Activated T-helper 1 cell treated with Interleukin-2 at 50 U/mL for 16 hours (primary cell): Measurements from ENCODE around the gene RIMS4.

Experiments used
- DNase-seq: peaks from one replicate; pipeline ENCODE4 v3.0.0-alpha.2; 2020; ENCODE audit warnings: low read depth

RIMS4 gene

DNA sequence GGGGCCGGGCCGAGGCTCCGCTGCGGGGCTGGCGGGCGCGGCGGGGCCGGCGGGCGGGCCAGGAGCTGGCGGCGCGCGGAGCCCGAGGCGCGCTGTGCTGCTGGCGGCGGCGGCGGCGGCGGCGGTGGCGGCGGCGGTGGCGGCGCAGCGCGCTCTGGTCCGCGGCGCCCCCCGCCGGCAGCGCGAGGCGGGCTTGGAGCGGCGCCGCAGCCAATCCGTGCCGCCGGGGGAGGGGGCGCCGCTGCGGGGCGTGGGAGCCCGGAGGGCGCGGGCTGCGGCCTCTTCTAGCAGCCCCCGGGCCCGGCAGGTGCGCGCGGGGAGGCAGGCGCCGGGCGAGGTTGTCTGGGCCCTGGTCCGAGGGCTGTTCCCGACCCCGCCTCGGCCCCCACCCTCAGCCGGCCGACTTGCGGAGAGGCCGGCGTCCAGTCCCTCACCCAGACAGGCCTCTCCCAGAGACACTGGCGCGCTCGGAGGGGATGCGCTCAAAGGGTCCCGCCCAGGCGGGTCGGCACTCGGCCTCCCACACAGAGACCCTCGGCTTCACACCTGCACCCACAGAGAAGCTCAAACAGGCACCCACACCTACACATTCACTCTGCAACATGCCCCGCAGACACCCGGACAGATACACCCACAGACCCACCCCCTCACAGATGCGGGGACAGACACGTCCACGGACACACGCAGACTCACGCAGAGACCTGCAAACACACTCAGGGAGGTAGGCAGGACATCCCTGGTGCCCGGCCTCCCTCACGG lies at the start of gene RIMS4:
TSS of gene RIMS4 (minus strand) at position 156 of the 759 bp plus-strand sequence. CDS start 275 bp downstream, outside the sequence.
- no peak for DNase-seq

DNA sequence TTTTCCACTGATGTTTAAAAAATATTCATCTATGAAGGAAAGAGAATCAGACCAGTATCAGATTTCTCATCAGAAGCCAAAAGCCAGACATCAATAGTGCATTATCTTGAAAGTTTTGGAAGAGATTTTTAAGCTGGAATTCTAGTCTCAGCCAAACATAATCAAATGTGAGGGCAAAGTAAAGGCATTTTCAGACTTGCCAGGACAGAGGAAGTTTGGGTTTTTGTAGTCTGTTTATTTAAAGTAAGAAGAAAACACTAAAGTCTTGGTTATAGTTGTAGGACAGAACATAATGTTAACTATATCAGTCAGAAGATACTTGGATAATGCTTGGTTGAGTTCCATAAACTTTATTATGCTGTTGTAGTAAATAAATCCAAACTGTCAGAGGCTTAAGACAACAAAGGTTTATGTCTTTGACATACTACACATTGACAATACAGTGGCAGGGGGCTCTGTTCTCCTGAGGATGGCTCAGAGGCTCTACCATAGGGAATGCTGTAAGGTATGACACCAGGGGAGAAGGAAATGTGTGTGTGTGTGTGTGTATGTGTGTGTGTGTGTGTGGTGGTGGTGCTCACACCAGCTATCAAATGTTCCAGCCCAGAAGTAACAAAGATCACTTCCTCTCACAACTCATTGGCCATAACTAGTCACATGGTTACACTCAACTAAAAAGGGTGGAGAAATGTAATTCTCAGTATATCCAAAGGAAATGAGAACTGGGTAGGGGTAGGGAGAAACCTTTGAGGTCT lies 48.4 kb upstream of the RIMS4 start:
- no peak for DNase-seq

DNA sequence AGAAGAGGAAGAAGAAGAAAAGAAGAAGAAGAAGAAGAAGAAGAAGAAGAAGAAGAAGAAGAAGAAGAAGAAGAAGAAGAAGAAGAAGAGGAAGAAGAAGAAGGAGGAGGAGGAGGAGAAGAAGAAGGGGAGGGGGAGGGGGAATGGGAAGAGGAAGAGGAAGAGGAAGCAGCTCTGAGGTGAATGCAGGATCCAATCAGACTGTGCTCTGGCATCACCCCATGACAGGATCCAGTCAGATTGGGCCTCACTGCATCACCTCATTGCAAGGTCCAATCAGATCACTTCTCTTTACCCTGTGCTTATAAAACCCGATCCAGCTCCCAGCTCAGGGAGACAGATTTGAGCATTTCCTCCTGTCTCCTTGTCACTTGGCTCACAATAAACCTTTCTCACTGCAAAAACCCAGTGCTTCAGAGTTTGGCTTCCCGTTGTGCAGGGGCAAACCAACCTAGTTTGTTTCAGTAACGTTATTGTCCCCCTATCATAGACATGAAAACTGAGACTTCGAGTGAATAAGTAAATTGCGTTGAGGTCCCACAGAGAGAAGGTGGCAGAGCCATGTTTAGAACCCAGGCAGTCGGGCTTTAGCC lies 46.6 kb upstream of the RIMS4 start:
- no peak for DNase-seq

DNA sequence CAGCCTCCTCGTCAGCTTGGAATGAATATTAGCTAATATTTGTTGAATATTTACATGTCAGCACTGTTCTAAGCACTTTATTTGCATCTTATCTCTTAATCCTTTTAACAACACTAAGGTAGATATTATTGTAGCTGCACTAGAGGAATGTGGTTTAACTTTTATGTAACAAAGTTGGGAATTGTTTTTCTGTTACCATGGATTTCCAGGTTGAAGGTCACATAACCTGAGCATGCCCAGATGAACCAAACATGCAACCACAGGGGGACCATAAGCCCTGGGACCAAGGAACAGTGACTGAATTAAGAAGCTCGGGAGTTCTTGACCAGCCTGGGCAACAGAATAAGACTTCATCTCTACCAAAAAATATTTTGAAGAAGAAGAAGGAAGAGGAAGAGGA lies 46.1 kb upstream of the RIMS4 start:
- DNase-seq = no peak

DNA sequence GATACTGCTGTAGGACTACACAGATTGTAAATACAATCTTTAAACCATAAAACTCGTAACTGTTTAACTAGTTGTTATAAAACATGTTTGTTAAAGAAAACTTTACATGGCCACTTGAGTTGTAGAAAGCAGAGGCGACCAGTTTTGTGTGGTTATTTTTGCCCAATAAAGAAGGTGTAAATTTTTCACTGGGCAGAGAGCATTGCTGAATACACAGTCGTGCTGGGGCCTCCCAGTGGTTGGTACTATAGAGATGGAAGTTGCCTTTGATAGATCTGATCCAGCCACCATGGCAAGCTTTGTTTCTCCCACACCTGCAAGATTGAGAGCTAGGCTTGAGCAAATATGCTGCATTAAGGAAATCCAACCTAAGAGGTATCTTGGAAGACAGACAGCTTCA lies 41.2 kb upstream of the RIMS4 start:
- no peak for DNase-seq

DNA sequence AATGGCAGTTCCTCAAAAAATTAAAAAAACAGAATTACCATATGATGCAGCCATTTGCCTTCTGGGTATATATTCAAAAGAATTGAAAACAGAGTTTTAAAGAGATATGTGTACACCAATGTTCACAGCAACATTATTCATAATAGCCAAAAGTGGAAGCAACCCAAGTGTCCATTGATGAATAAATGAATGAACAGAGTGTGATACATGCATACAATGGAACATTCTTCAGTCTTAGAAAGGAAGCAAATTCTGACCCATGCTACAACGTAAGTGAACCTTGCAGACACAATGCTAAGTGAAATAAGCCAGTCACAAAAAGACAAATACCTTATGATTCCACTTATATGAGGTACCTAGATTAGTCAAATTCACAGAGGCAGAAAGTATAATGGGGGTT lies 40.5 kb upstream of the RIMS4 start:
- no peak for DNase-seq

DNA sequence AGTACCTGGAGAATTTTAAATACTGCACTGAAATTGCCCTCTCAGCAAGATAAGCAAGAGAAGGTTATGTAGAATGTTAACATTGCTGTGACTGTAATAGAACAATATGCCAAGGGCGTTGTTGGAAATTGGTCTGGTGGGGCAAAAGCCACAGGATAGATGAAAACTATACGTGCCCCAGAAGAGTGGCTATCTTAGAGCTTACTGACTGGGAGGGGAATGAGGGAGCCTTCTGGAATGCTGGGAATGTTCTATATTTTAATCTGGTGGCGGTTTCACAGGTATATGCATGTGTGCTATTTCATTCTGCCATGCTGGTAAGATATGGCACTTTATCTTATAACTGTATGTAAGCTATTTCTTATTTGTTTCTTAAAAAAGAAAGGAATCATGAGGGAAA lies 39.9 kb upstream of the RIMS4 start:
- DNase-seq = no peak

DNA sequence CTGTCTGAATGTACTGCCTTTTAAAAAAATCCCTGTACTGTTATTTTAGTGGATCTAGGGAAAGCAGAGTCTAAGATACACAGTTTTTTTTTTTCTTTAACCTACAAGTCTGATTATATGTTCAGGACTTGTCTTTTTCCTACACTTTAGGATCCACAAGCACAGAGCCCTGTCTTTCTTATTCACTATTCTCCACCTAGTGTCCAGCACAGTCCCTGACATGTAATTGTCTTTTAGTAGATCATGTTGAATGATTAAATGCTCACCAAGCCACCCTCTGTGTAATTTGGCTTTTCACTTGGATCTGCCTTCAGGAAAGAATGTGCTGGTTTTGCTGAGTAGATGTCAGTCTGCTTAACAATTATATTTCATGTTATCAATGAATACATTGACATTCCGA lies 39.4 kb upstream of the RIMS4 start:
- no peak for DNase-seq

DNA sequence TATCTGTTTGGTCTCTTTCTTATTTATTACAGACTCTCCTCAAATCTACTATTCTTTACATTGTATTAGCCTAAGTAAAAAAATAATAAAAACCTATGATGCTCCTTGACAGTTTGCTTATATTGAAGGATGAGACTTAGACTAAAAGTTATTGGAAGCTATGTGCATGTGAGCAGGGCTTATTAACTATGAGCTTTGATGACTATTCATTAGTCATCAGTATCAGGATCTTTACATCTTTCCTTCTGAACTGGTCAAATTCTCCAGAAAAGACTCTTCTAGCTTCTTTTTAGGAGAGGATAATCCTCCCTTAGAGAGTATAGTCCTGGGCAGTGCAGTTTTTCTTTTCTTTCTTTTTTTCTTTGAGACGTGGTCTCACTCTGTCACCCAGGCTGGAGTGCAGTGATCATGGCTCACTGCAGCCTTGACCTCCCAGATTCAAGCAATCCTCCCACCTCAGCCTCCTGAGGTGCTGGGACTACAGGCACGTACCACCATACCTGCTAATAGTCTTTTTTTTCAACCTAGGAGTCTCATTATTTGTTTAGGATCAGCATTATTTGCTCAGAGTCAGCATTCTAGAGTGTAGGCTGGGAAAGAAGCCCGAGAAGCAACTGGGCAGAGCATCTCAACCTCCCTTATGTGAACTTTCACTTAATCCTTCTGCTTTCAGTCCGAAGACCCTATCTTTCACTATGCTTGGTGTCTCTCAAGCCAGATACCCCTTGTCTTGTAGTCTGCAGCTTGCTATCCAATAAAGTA lies 38.1 kb upstream of the RIMS4 start:
- DNase-seq = no peak

DNA sequence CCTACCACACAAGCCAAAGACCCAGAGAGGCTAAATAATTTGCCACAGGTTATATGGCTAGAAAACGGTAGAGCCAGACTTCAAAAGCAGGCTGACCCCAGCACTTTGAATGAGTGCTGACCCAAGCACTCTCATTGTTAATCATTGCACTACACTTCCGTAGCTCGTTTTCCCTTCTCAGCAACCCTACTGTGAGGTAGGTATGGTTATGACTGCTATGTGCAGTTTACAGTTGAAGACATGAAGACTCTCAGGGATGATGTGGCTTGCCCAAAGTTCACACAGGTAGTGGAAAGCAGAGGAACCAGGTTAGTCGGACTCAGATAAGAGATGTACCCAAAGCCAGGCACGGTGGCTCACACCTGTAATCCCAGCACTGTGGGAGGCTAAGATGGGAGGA lies 33.5 kb upstream of the RIMS4 start:
- DNase-seq = no peak

DNA sequence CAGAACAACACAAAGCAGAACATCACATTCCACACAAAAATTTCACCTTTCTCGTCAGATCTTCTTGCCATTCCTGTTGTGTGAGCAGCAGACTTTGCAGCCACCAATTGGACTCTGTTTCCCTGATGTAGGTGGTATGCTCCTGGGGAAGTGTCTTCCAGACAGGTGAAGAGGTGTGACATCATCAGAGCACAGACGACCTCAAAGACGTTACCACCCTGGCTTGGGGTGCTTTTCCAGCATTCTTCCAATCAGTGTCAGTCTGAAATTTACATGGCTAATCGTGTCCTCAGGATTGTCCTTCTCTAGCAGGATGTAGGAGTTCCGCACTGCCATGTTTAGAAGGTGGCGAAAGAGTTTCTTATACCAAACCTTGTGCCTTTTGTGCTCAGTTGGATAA lies 31.6 kb upstream of the RIMS4 start:
- DNase-seq = no peak

DNA sequence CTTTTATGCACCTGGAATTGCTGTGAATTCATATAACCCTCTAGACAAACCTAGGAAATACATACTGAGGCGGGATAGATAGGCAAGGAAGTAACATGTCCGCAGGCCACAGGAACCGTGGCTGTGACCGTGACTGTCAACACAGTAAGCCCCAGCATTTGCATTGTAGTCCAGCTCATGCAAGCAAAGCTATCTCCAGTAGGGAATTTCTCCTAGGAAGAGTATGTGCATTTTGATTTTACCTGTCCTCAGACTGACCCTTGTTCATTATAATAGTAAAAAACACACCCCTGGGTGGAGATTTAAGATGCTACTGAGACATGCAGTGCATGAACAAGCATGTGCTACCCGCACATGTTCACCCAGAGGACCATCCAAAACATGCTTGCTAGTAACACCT lies 30.5 kb upstream of the RIMS4 start:
- no peak for DNase-seq

DNA sequence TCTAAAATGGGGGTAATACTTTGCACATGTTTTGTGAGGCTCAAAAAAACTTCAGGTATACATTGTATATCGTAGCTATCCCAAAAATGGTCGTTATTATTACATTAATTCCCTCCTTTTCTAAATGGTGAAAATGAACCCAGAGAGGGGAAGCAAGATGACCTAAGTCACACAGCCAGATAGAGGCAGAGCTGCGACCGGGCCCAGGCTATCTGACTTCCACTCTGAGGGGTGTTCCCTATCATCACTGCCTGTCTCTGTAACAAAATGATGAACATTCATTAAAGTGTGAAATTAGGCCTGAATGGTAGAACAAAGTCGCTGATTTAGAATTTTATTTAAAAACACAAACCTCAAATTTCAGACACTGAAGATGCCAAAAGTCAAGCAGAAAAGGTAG lies 29.1 kb upstream of the RIMS4 start:
- no peak for DNase-seq

DNA sequence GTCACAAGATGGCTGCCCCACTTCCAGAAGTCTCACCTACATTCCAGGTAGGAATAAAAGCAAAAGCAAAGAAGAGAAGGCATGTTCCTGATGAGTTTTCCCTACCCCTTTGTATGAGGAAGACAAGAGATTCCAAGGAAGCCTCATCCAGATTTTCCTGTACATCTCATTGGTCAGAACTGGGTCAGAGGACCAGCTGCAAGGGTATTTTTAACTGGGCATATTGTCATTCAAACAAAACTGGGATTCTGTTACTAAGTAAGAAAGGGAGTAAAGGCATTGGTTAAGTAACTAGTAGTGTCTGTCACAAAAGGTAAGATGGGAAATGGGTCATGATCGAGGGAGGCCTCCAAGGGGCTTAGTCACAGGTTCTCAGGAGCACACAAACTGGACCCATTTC lies 28.2 kb upstream of the RIMS4 start:
- DNase-seq = no peak

DNA sequence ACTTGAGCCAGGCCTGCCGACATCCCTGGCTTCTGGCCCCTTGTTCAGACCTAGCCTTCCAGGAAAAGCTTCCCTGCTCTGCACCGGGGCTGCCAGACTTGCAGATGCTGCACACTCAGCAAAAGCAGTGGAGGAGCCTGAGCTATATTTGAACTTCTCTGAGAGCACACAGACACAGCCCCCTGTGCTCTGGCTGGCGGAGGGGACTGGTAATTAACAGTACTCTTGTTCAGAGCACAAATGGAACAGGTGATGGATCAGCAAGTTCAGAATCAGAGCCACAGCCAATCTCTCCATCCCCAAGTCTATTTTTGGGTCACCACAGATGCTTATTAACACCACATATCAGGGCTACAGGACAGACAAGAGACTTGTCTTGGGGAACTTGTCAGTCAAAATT lies 27.6 kb upstream of the RIMS4 start:
- DNase-seq = no peak

DNA sequence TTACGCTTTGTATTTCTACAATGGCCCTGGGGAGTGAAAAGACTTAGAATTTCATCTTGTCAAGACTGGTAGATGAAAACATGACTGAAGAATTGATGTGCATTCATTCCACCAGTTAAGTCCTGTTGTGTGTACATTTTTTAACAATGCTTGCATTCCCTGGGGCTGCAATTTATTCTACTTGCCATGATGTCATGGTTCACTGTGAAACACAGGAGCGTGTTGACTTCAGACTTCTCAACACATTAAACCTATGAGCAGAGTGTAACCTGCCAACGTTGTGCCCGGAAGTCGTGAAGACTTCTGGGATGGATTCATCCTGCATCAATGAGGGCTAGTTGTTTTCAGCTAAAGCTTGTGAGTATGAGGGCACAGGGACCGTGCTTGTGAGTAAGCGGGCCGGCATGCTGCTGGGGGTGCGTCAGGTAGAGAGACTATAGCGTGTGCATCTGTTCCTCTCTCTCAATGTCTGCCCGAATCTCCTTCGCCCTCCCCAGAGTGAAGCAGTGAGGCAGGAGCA lies 26.3 kb upstream of the RIMS4 start:
- no peak for DNase-seq

DNA sequence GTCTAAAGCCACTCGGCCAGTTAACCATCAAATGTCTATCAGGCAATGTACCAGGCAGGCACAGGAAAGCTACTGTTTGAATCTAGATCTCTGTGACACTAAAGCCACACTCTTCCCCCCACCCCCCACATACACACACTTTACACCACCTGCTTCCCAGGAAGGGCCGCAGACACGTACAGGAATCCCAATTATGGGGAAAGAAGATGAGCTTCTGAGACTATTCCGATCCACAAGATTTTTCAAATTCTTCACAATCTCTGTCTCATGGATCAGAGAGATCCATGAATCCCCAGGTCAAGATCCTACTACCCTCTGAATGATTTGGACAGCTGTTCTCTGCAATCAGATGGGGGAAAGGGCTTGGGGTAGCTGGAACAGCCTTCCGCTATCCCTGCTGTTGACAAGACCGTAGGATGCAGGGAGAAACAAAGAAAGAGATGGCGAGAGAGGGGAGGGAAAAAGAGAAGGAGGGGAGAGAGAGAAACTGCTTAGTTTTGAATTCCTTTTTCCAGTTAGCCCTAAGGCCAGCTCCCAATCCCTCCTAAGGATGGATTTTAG lies 25.4 kb upstream of the RIMS4 start:
- DNase-seq = no peak

DNA sequence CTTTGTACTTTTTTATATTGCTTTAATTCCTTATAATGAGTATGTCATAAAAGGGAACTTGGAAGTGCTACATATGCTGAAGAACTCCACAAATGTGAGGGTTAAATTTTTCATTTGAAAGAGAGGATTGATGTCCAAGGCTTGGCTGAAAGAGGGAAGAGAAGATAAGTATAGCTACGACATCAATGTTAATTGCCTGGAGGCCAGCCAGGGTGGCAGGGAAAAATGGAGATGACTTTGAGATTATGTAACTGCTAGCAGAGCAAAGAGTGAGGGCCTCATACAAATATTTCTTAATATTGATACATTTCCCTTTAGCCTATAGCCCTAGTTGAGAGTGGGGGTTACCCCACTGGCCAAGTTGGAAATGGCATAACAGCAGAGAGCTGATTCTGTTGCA lies 24.8 kb upstream of the RIMS4 start:
- DNase-seq = no peak

DNA sequence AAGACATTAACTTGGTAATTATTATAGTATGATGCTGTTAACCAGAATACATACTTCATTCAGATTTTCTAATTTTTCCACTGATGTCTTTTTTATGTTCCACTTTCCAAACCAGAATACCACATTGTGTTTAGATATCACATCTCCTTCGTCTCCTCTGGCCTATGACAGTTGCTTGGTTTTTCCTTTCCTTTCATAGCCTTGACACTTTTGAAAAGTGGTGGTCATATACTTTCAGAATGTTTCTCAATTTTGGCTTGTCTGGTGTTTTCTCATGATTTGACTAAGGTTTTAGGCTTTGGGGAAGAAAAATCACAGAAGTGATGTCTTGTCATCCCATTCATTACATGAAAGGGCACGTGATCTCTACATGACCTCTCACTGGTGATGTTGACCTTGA lies 24.3 kb upstream of the RIMS4 start:
- no peak for DNase-seq

DNA sequence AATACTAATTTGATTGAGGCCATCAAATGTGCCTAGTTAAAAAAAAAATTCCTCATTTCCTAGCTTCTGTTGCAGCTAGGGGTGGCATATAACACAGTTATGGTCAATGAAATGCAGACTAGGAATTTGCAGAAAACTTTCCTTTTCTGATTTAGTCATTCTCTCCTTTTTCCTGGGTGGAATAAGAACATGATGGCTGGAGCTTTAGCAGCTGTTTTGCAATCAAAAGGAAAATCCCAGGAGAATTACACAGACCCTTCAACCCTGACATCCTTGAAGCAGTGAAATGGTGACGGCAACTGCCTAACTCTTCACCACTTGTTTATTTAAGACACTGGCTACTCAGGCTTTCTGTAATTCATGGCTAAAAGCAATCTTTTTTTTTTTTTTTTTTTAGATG lies 23.1 kb upstream of the RIMS4 start:
- DNase-seq = no peak

DNA sequence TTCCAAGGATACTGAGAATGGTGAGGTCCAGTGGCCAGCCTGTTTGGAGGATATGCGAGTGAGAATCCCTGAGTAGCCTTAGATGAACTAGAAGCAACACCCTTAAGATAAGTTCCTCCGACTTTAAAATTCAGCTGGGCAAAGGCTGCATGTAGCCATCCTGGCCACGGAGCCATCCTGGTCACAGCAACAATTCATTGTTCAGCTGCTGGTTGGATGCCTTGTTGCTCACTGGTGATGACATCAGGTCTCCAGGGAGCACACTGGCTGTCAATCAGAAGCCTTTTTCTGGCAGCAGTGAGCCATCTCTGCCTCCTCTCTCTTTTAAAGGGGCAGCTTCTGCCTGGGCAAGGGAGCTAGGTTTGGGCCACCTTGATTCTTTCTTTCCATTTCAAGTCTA lies 22.4 kb upstream of the RIMS4 start:
- no peak for DNase-seq

DNA sequence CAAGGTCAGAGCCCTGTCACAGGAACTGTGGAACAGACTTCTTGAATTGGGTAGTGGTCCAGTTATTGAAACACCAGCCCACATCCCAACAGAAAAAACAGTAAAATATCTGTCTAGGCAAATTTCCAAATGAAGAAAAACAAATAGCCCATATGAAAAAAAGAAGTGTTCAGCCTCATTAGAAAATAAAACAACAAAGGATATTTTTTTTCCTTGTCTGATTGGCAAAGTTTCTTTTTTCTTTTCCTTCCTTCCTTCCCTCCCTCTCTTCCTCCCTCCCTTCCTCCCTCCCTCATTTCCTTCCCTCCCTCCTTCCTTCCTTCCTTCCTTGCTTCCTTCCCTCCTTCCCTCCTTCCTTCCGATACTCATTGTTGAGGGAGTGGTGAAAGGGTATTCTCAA lies 20.6 kb upstream of the RIMS4 start:
- DNase-seq = no peak
